ENCODE data around the gene MRPL4.

Gene MRPL4

DNA sequence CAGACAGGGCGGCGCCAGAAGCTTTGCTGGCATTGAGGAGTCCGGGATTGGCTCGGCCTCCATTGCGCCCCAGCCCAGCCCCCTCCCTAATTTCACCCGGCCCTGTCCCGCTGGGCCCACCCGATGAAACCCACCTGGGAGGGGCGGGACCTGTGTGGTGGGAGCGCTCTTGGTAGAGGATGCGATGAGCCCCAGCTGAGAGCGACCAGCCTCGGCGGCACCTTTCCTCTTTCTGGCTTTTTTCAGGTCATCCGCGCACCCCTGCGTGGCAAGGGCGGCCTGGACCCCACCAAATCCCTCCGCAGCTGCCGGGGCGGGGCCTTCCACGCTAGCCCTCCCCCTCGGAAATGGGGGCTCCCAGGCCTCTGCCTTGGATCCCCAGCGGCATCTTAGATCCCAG, 57.4 kb downstream of the MRPL4 start, which contains the start of gene ZGLP1:
ZGLP1 (minus strand) TSS at position 393 of the 400 bp plus-strand sequence.
- DNase-seq (ENCODE audit: extremely low read depth in 1 of 2, low read depth in 1 of 2): no peak

Measured in stimulated activated CD8-positive, alpha-beta memory T cell treated with anti-CD3 and anti-CD28 coated beads, Interleukin-7, amount 100 ng/mL, for 48 hours (primary cell).